OCI-LY1 (cell line): Measurements from ENCODE around the gene IQGAP2.

Experiments
- CTCF ChIP-seq: fragments of 200-600 bp; sonication (generic), shearing (Covaris generic); IDR thresholded peaks from 2 replicates; pipeline ENCODE4 v1.5.1; 2017; ENCODE audit warnings: mild to moderate bottlenecking, antibody characterized with exemption, low read length, moderate library complexity, mixed read lengths
- EZH2 ChIP-seq: fragments of 200-600 bp; sonication (generic), shearing (Covaris generic); IDR thresholded peaks from 2 replicates; pipeline ENCODE4 v1.8.0; 2017; ENCODE audit warnings: borderline replicate concordance, mixed run types, mild to moderate bottlenecking, antibody characterized with exemption, low read length, moderate library complexity, mixed read lengths

GRCh38 chr5:76688212-76688611 lies 285.1 kb downstream of the IQGAP2 start:
- TF ChIP-seq CTCF (no peak), EZH2 (no peak)
